Measurements from ENCODE around the gene PHTF2. TPM values are rescaled to one million over a fixed set of nuclear protein-coding genes. Genes with fewer than 3 reads are reported as not detected.

The PHTF2 gene
- total RNA-seq, 2 donors from 2014 or later, result 15.4 to 20.6 TPM

- H3K27me3 Mint-ChIP-seq (ENCODE audit: insufficient read depth), result no peaks in the 10 kb centered on the region
- 79 to 100% methylated on average over 4 to 6 of the region's 6 CpGs for WGBS, 2 experiments (ENCODE audit: insufficient coverage in 1 of 2, insufficient read length in 1 of 2)
- Histone ChIP-seq H3K4me1 (ENCODE audit: control insufficient read depth, insufficient read depth, low read length) (no peaks in the 10 kb centered on the region), H3K4me3 (ENCODE audit: low read length) (no peak overlapping the region), H3K9me3 (ENCODE audit: control insufficient read depth, low read length) (peaks cover 8% of the 10 kb centered on the region), H3K36me3 (ENCODE audit: control insufficient read depth, insufficient read depth, low read length) (peaks cover 22% of the 10 kb centered on the region), H3K9ac (ENCODE audit: extremely low read depth, low read length, poor library complexity, severe bottlenecking) (no peak overlapping the region), H3K27ac (ENCODE audit: low read depth, low read length) (no peak overlapping the region), H3K27me3 (ENCODE audit: control insufficient read depth, insufficient read depth, low read length, poor library complexity, severe bottlenecking) (no peaks in the 10 kb centered on the region)
- DNase-seq, result no peak
- peaks cover 3% of the 10 kb centered on the region for H3K9me3 Mint-ChIP-seq
- no peak overlapping the region for H3K4me3 Mint-ChIP-seq
- H3K4me1 Mint-ChIP-seq, result peaks cover 29% of the 10 kb centered on the region
- peaks cover 18% of the 10 kb centered on the region for H3K36me3 Mint-ChIP-seq (ENCODE audit: low read depth)
- TF ChIP-seq CTCF (conservative IDR thresholded peaks at IDR 0.05), result no peak
- peak overlapping the region; percentile 33 for H3K27ac Mint-ChIP-seq
These were observed 7.2 kb upstream of the PHTF2 start for GRCh38 chr7:77791336-77791735.

GRCh38 chr7:77791956-77792355, 6.6 kb upstream of the PHTF2 start:
- peaks cover 16% of the 10 kb centered on the region for H3K36me3 ChIP-seq (ENCODE audit: control insufficient read depth, insufficient read depth, low read length)
- TF ChIP-seq CTCF (conservative IDR thresholded peaks at IDR 0.05), result no peak
- H3K27me3 Mint-ChIP-seq (ENCODE audit: insufficient read depth), result no peaks in the 10 kb centered on the region
- no peak overlapping the region for H3K4me3 Mint-ChIP-seq
- peaks cover 2% of the 10 kb centered on the region for H3K9me3 ChIP-seq (ENCODE audit: control insufficient read depth, low read length)
- peak overlapping the region; percentile 72 for H3K27ac Mint-ChIP-seq
- peaks cover 32% of the 10 kb centered on the region for H3K4me1 Mint-ChIP-seq
- H3K27me3 ChIP-seq (ENCODE audit: control insufficient read depth, insufficient read depth, low read length, poor library complexity, severe bottlenecking), result no peaks in the 10 kb centered on the region
- H3K9ac ChIP-seq (ENCODE audit: extremely low read depth, low read length, poor library complexity, severe bottlenecking), result no peak overlapping the region
- DNase-seq, result no peak
- 96 to 100% methylated on average over 1 to 2 of the region's 2 CpGs for WGBS, 2 experiments (ENCODE audit: insufficient coverage in 1 of 2, insufficient read length in 1 of 2)
- H3K4me1 ChIP-seq (ENCODE audit: control insufficient read depth, insufficient read depth, low read length), result no peaks in the 10 kb centered on the region
- H3K36me3 Mint-ChIP-seq (ENCODE audit: low read depth), result peaks cover 15% of the 10 kb centered on the region
- no peak overlapping the region for H3K4me3 ChIP-seq (ENCODE audit: low read length)
- no peak overlapping the region for H3K27ac ChIP-seq (ENCODE audit: low read depth, low read length)
- no peaks in the 10 kb centered on the region for H3K9me3 Mint-ChIP-seq

GRCh38 chr7:77794000-77794399, 4.6 kb upstream of the PHTF2 start:
- H3K4me1 ChIP-seq (ENCODE audit: control insufficient read depth, insufficient read depth, low read length), result no peaks in the 10 kb centered on the region
- Mint-ChIP-seq H3K27me3 (ENCODE audit: insufficient read depth) (no peaks in the 10 kb centered on the region), H3K4me3 (no peak overlapping the region), H3K4me1 (peaks cover 36% of the 10 kb centered on the region), H3K27ac (no peak overlapping the region), H3K36me3 (ENCODE audit: low read depth) (peaks cover 15% of the 10 kb centered on the region), H3K9me3 (no peaks in the 10 kb centered on the region)
- no peak for TF ChIP-seq CTCF (conservative IDR thresholded peaks at IDR 0.05)
- no peak for DNase-seq
- H3K4me3 ChIP-seq (ENCODE audit: low read length), result no peak overlapping the region
- no peaks in the 10 kb centered on the region for H3K9me3 ChIP-seq (ENCODE audit: control insufficient read depth, low read length)
- no peak overlapping the region for H3K9ac ChIP-seq (ENCODE audit: extremely low read depth, low read length, poor library complexity, severe bottlenecking)
- peaks cover 13% of the 10 kb centered on the region for H3K36me3 ChIP-seq (ENCODE audit: control insufficient read depth, insufficient read depth, low read length)
- H3K27ac ChIP-seq (ENCODE audit: low read depth, low read length), result no peak overlapping the region
- 93 to 100% methylated on average over 2 to 4 of the region's 4 CpGs for WGBS, 2 experiments (ENCODE audit: insufficient coverage in 1 of 2, insufficient read length in 1 of 2)
- no peaks in the 10 kb centered on the region for H3K27me3 ChIP-seq (ENCODE audit: control insufficient read depth, insufficient read depth, low read length, poor library complexity, severe bottlenecking)
